Testis (tissue), 3 donors: ENCODE results near the gene CEACAM16. TPM values are rescaled to one million over a fixed set of nuclear protein-coding genes. Genes with fewer than 3 reads are reported as not detected.

Experiments used
- DNase-seq: peaks from one replicate; pipeline ENCODE4 v3.0.0-alpha.2; 2019
- H3K27ac ChIP-seq, 2 donors: fragments of 200-600 bp; sonication (generic); one replicate each; pipeline ENCODE4 v1.5.1; 2019
- H3K27me3 ChIP-seq: fragments of 200-600 bp; sonication (generic); one replicate; pipeline ENCODE4 v1.5.1; 2019
- H3K36me3 ChIP-seq: fragments of 200-600 bp; sonication (generic); one replicate; pipeline ENCODE4 v1.5.1; 2017; ENCODE audit warnings: low read depth; ENCODE audit errors: missing control alignments
- H3K4me1 ChIP-seq: fragments of 200-600 bp; sonication (generic); one replicate; pipeline ENCODE4 v1.5.1; 2019
- H3K4me3 ChIP-seq, 2 donors: fragments of 200-600 bp; sonication (generic); one replicate each; pipeline ENCODE4 v1.5.1; 2017 to 2019
- H3K9me3 ChIP-seq: fragments of 200-600 bp; sonication (generic); one replicate; pipeline ENCODE4 v1.5.1; 2017
- CTCF ChIP-seq, 3 experiments: fragments of 450-650 bp in 2 of 3; fragments of 200-600 bp in 1 of 3; sonication (generic) in 1 of 3; IDR thresholded peaks; one replicate each; pipeline ENCODE4 v1.5.1; 2016 to 2019; ENCODE audit warnings: antibody characterized with exemption in 3 of 3, mild to moderate bottlenecking in 2 of 3, moderate library complexity in 1 of 3
- POLR2A ChIP-seq: fragments of 450-650 bp; IDR thresholded peaks from one replicate; pipeline ENCODE4 v1.6.1; 2017; ENCODE audit warnings: antibody characterized with exemption, mild to moderate bottlenecking, moderate library complexity
- WGBS, 2 donors: methylation state at CpG; one replicate each; pipeline ENCODE4 v1.1.5; 2018; 5-methylcytosine and 5-hydroxymethylcytosine counted together
- intact Hi-C: fragments of 100-400 bp; cut with DNase I; formaldehyde crosslinking; loops from one replicate; pipeline ENCODE4 v1.15.1; 2023; ENCODE audit warnings: low total_unique reads
- polyA plus RNA-seq: library from polyadenylated mRNA; stranded (reverse); fragments of 350-450 nt; fragmentation: Illumina TruSeq; extraction: RNeasy Lipid Tissue Mini Kit (QIAGEN cat#74804); gene quantifications from one replicate; pipeline ENCODE4 v1.2.3, GENCODE V29; 2014; ENCODE audit warnings: low read depth, low replicate concordance; ENCODE audit not compliant: insufficient read depth
- total RNA-seq, 2 donors: library from RNA; depleted of rRNA; stranded (reverse); fragments of >200 nt; gene quantifications; one replicate each; pipeline ENCODE4 v1.2.3, GENCODE V29; 2016

The CEACAM16 gene
- total and polyA plus RNA-seq, 3 donors from 2014 or later: 0.50 TPM; not detected in 2

- intact Hi-C loops: no loop called here
- 33 to 34% methylated on average over 1 of the region's 1 CpG for WGBS, 2 donors
These were observed 50.3 kb downstream of the CEACAM16 start for GRCh38 chr19:44749292-44749691.

GRCh38 chr19:44749994-44750393, 51.0 kb downstream of the CEACAM16 start:
- intact Hi-C loops: no loop called here
- H3K9me3 ChIP-seq: no peaks in the 10 kb centered on the region
- H3K27me3 ChIP-seq: no peaks in the 10 kb centered on the region
- peaks cover 56% of the 10 kb centered on the region for H3K4me1 ChIP-seq
- peak overlapping the region in 1 of 2 donors; percentile 59 for H3K27ac ChIP-seq
- no peaks in the 10 kb centered on the region for H3K36me3 ChIP-seq
- H3K4me3 ChIP-seq: peak overlapping the region in 1 of 2 donors; percentile 62
- no peak for TF ChIP-seq POLR2A
- no peak for TF ChIP-seq CTCF (IDR thresholded peaks at IDR 0.05)
- 74 to 93% methylated on average over 10 of the region's 10 CpGs for WGBS, 2 donors
- DNase-seq: no peak

More at GRCh38 chr19:44749292-44749691, 50.3 kb downstream of the CEACAM16 start:
- Histone ChIP-seq H3K27me3 (no peaks in the 10 kb centered on the region), H3K9me3 (no peaks in the 10 kb centered on the region), H3K4me3 (peak overlapping the region; percentile 62 to 73), H3K27ac (peak overlapping the region; percentile 59 to 87), H3K36me3 (no peaks in the 10 kb centered on the region), H3K4me1 (peaks cover 54% of the 10 kb centered on the region)
- DNase-seq: no peak
- no peak for TF ChIP-seq POLR2A
- TF ChIP-seq CTCF (IDR thresholded peaks at IDR 0.05): no peak

- H3K4me1 ChIP-seq: peaks cover 64% of the 10 kb centered on the region
- H3K9me3 ChIP-seq: no peaks in the 10 kb centered on the region
- 61 to 71% methylated on average over 8 of the region's 8 CpGs for WGBS, 2 donors
- H3K4me3 ChIP-seq: no peak overlapping the region
- TF ChIP-seq POLR2A (no peak), CTCF (IDR thresholded peaks at IDR 0.05) (no peak)
- DNase-seq: no peak
- no peaks in the 10 kb centered on the region for H3K36me3 ChIP-seq
- no peaks in the 10 kb centered on the region for H3K27me3 ChIP-seq
- intact Hi-C loops: no loop called here
- peak overlapping the region in 1 of 2 donors; percentile 83 for H3K27ac ChIP-seq
These were observed 53.3 kb downstream of the CEACAM16 start for GRCh38 chr19:44752123-44752815.

GRCh38 chr19:44752816-44753625, 54.1 kb downstream of the CEACAM16 start:
- DNase-seq: peak; percentile 92
- TF ChIP-seq CTCF (IDR thresholded peaks at IDR 0.05) (no peak), POLR2A (no peak)

More at GRCh38 chr19:44752816-44753625, 54.1 kb downstream of the CEACAM16 start:
- Histone ChIP-seq H3K27ac (peak overlapping the region; percentile 83 to 86), H3K4me1 (peaks cover 59% of the 10 kb centered on the region), H3K9me3 (no peaks in the 10 kb centered on the region), H3K36me3 (no peaks in the 10 kb centered on the region), H3K4me3 (peak overlapping the region in 1 of 2 donors; percentile 51), H3K27me3 (no peaks in the 10 kb centered on the region)
- 22 to 27% methylated on average over 13 to 18 of the region's 18 CpGs for WGBS, 2 donors
- intact Hi-C loops: no loop called here
